Peyer's patch (tissue), 4 donors: ENCODE measurements around the gene MSANTD3.

Experiments
- CTCF ChIP-seq, 6 experiments: fragments of 450-650 bp in 4 of 6; fragments of 200-600 bp in 2 of 6; sonication (generic) in 1 of 6; IDR thresholded peaks; one replicate each; pipeline ENCODE4 v1.5.1; 2017 to 2019; ENCODE audit warnings: antibody characterized with exemption in 6 of 6, mild to moderate bottlenecking in 3 of 6, moderate library complexity in 1 of 6
- POLR2A ChIP-seq, 2 donors: fragments of 450-650 bp; IDR thresholded peaks; one replicate each; pipeline ENCODE4 v1.5.1; 2017; ENCODE audit warnings: antibody characterized with exemption in 2 of 2, mild to moderate bottlenecking in 2 of 2, moderate library complexity in 2 of 2

GRCh38 chr9:100440071-100440470 is 13.1 kb downstream of the MSANTD3 start:
- no peak for TF ChIP-seq CTCF (IDR thresholded peaks at IDR 0.05)
- no peak for TF ChIP-seq POLR2A (IDR thresholded peaks at IDR 0.05)
